Neuronal stem cell (in vitro differentiated cells): ENCODE data around the gene NUP62CL.

Experiments used
- DNase-seq: peaks from one replicate; pipeline ENCODE4 v3.0.0-alpha.2; 2013; ENCODE audit warnings: low spot score
- H2AFZ ChIP-seq: one replicate; pipeline ENCODE4 v1.6.1; 2013; ENCODE audit warnings: mild to moderate bottlenecking, low read length, inconsistent platforms
- H2AK5ac ChIP-seq: 2 replicates; pipeline ENCODE4 v1.6.1; 2013; ENCODE audit warnings: low read depth, mild to moderate bottlenecking, inconsistent platforms, low read length, moderate library complexity, mixed read lengths
- H2BK120ac ChIP-seq: 2 replicates; pipeline ENCODE4 v1.6.1; 2013; ENCODE audit warnings: low read depth, mild to moderate bottlenecking, inconsistent platforms, low read length, moderate library complexity, mixed read lengths
- H2BK12ac ChIP-seq: one replicate; pipeline ENCODE4 v1.6.1; 2013; ENCODE audit warnings: low read length, inconsistent platforms
- H2BK15ac ChIP-seq: 2 replicates; pipeline ENCODE4 v1.6.1; 2013; ENCODE audit warnings: mild to moderate bottlenecking, low read length, inconsistent platforms, mixed read lengths
- H2BK5ac ChIP-seq: one replicate; pipeline ENCODE4 v1.6.1; 2013; ENCODE audit warnings: inconsistent platforms, mild to moderate bottlenecking, low read length, moderate library complexity
- H3K14ac ChIP-seq: one replicate; pipeline ENCODE4 v1.6.1; 2013; ENCODE audit warnings: low read length, inconsistent platforms
- H3K18ac ChIP-seq: 2 replicates; pipeline ENCODE4 v1.6.1; 2013; ENCODE audit warnings: low read length, inconsistent platforms
- H3K23ac ChIP-seq: 2 replicates; pipeline ENCODE4 v1.6.1; 2013; ENCODE audit warnings: low read depth, mild to moderate bottlenecking, mixed read lengths, low read length, inconsistent platforms; ENCODE audit not compliant: poor library complexity
- H3K27ac ChIP-seq: replicated peaks from 3 replicates; pipeline ENCODE4 v1.5.1; 2013; ENCODE audit warnings: low read length, inconsistent platforms
- H3K27me3 ChIP-seq, 3 experiments: 2 replicates each; pipeline ENCODE4 v1.6.1; 2013; ENCODE audit warnings: low read length in 3 of 3, mild to moderate bottlenecking in 2 of 3, inconsistent platforms in 1 of 3, low read depth in 1 of 3, mixed read lengths in 1 of 3, moderate library complexity in 1 of 3; ENCODE audit not compliant: control insufficient read depth in 3 of 3, insufficient read depth in 3 of 3
- H3K36me3 ChIP-seq, 2 donors: replicated peaks in 1 of 2; 2 replicates each; pipeline ENCODE4 v1.6.1; 2013; ENCODE audit warnings: low read length in 2 of 2; ENCODE audit not compliant: control insufficient read depth in 2 of 2, insufficient read depth in 2 of 2
- H3K4ac ChIP-seq: 2 replicates; pipeline ENCODE4 v1.6.1; 2013; ENCODE audit warnings: inconsistent platforms, mild to moderate bottlenecking, low read length, moderate library complexity
- H3K4me1 ChIP-seq, 2 donors: 1 replicate in 1 of 2; 2 replicates in 1 of 2; pipeline ENCODE4 v1.6.1; 2013; ENCODE audit warnings: low read length in 2 of 2, low read depth in 1 of 2; ENCODE audit not compliant: control insufficient read depth in 2 of 2, insufficient read depth in 1 of 2
- H3K4me2 ChIP-seq: one replicate; pipeline ENCODE4 v1.6.1; 2013; ENCODE audit warnings: mild to moderate bottlenecking, low read length, inconsistent platforms; ENCODE audit not compliant: insufficient read depth, poor library complexity, severe bottlenecking
- H3K4me3 ChIP-seq, 2 donors: 2 replicates each; pipeline ENCODE4 v1.5.1; 2013; ENCODE audit warnings: low read length in 2 of 2, mild to moderate bottlenecking in 2 of 2, inconsistent platforms in 1 of 2, moderate library complexity in 1 of 2
- H3K79me1 ChIP-seq: one replicate; pipeline ENCODE4 v1.6.1; 2013; ENCODE audit warnings: low read depth, mild to moderate bottlenecking, inconsistent platforms, low read length, moderate library complexity
- H3K9ac ChIP-seq: one replicate; pipeline ENCODE4 v1.6.1; 2013; ENCODE audit warnings: mild to moderate bottlenecking, low read depth, low read length, inconsistent platforms; ENCODE audit not compliant: poor library complexity
- H3K9me3 ChIP-seq, 2 donors: replicated peaks in 1 of 2; 2 replicates each; pipeline versions ENCODE3 to v1.6.1; 2013; ENCODE audit warnings: low read length in 2 of 2, mild to moderate bottlenecking in 2 of 2, inconsistent platforms in 1 of 2, low read depth in 1 of 2, mixed read lengths in 1 of 2, moderate library complexity in 1 of 2; ENCODE audit not compliant: control insufficient read depth in 2 of 2, insufficient read depth in 1 of 2
- H4K8ac ChIP-seq: one replicate; pipeline ENCODE4 v1.6.1; 2013; ENCODE audit warnings: low read depth, mild to moderate bottlenecking, inconsistent platforms, low read length, moderate library complexity
- H4K91ac ChIP-seq: one replicate; pipeline ENCODE4 v1.6.1; 2013; ENCODE audit warnings: low read length, low read depth, mild to moderate bottlenecking, inconsistent platforms; ENCODE audit not compliant: poor library complexity
- WGBS, 2 donors: extraction: QIAGEN DNeasy Blood & Tissue Kit; methylation state at CpG; one replicate each; pipeline ENCODE4 v1.1.7; 2013; ENCODE audit warnings: missing lambda C conversion rate in 2 of 2, mixed read lengths in 1 of 2; ENCODE audit not compliant: insufficient read length in 2 of 2, insufficient replicate concordance in 1 of 2; ENCODE audit errors: extremely low coverage in 2 of 2; 5-methylcytosine and 5-hydroxymethylcytosine counted together

Gene NUP62CL

DNA sequence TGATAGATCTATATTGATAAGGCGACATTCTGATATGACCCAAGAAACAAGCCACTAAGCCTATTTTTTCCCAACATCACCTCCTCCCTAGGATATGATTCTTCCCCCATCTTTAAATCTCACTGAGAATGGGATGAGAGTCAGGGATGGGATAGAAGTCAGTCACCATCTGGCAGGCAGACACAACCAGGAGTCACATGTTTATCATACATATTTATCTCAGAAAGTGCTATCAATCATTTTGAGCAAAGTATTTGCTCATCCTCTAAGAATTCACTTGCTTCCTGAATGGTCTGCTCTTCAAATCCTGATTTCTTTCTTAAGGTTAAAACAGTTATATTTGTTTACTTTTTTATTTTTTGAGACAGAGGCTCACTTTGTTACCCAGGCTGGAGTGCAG, 20.5 kb upstream of the NUP62CL start:
- peaks cover 0 to 3% (median 0%) of the 10 kb centered on the region in 3 experiments for H3K27me3 ChIP-seq
- H3K9ac ChIP-seq: no peak overlapping the region
- H3K14ac ChIP-seq: no peak overlapping the region
- no peak overlapping the region for H3K4me2 ChIP-seq
- no peak overlapping the region for H3K18ac ChIP-seq
- H3K79me1 ChIP-seq: no peaks in the 10 kb centered on the region
- no peak for DNase-seq
- no peak overlapping the region for H2BK5ac ChIP-seq
- H3K23ac ChIP-seq: no peak overlapping the region
- no peak overlapping the region for H4K91ac ChIP-seq
- H2AK5ac ChIP-seq: no peak overlapping the region
- H3K4me3 ChIP-seq: no peak overlapping the region
- H2BK15ac ChIP-seq: no peak overlapping the region
- H3K4ac ChIP-seq: no peak overlapping the region
- no peak overlapping the region for H4K8ac ChIP-seq
- H3K27ac ChIP-seq: no peak overlapping the region
- no peak overlapping the region for H2BK120ac ChIP-seq
- no peaks in the 10 kb centered on the region for H3K4me1 ChIP-seq
- no peak overlapping the region for H2AFZ ChIP-seq
- no CpG with 5 or more reads among the region's 1 CpG for WGBS, 2 donors
- no peaks in the 10 kb centered on the region for H3K36me3 ChIP-seq
- no peak overlapping the region for H2BK12ac ChIP-seq
- H3K9me3 ChIP-seq: no peaks in the 10 kb centered on the region

DNA sequence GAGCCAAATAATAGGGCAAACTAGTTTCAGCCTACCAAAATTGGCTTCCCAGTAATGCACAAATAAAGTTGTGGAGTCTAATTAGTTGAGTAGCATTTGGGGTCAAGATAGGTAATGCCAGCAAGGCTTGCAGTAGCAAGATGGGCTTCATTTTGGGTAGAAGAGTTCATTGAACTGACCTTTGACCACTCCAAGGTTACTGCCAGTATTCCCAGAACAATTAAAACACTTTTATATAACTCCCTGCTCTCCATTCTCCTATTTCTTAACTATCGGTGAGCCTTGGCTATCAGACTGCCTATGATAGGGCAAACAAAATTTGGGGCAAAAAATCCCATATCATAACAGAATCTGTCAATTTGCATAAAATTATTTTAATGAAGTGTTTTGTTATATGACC, 7.2 kb upstream of the NUP62CL start:
- Histone ChIP-seq H3K9ac (no peak overlapping the region), H2AK5ac (no peak overlapping the region), H4K91ac (no peak overlapping the region), H3K4me1 (no peaks in the 10 kb centered on the region), H3K27ac (no peak overlapping the region), H3K4ac (no peak overlapping the region), H3K4me3 (no peak overlapping the region), H3K36me3 (no peaks in the 10 kb centered on the region), H2BK120ac (no peak overlapping the region), H2AFZ (no peak overlapping the region), H3K79me1 (no peaks in the 10 kb centered on the region), H2BK15ac (no peak overlapping the region), H3K9me3 (no peaks in the 10 kb centered on the region), H3K14ac (no peak overlapping the region), H3K18ac (no peak overlapping the region), H2BK5ac (no peak overlapping the region), H3K23ac (no peak overlapping the region), H2BK12ac (no peak overlapping the region), H4K8ac (no peak overlapping the region), H3K27me3 (peaks cover 0 to 9% (median 0%) of the 10 kb centered on the region in 3 experiments), H3K4me2 (no peak overlapping the region)
- DNase-seq: no peak
- no CpG with 5 or more reads among the region's 1 CpG for whole genome bisulfite sequencing, 2 donors

DNA sequence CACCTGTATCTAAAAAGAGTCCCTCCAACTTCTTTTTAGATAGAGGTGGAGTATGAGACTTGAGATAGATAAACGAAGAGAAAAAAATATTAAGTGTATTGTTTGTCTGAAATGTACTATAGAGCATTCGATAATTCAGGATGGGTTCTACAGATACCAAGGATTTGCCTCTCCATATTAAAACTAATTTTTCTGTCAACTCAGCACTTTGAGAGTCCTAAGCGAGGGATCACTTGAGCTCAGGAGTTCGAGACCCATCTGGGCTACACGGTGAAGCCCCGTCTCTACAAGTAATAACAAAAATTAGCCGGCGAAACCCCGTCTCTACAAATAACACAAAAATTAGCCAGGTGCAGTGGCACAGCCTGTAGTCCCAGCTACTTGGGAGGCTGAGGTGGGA, 1.7 kb upstream of the NUP62CL start:
- Histone ChIP-seq H2BK5ac (no peak overlapping the region), H3K27ac (no peak overlapping the region), H2BK15ac (no peak overlapping the region), H3K79me1 (no peaks in the 10 kb centered on the region), H3K4me1 (no peaks in the 10 kb centered on the region), H3K36me3 (no peaks in the 10 kb centered on the region), H3K4ac (no peak overlapping the region), H4K8ac (no peak overlapping the region), H3K27me3 (peaks cover 0 to 3% (median 0%) of the 10 kb centered on the region in 3 experiments), H3K18ac (no peak overlapping the region), H4K91ac (no peak overlapping the region), H3K4me2 (no peak overlapping the region), H2BK12ac (no peak overlapping the region), H3K14ac (no peak overlapping the region), H3K23ac (no peak overlapping the region), H2BK120ac (no peak overlapping the region), H3K9ac (no peak overlapping the region), H3K4me3 (no peak overlapping the region), H3K9me3 (no peaks in the 10 kb centered on the region), H2AFZ (no peak overlapping the region), H2AK5ac (no peak overlapping the region)
- WGBS, 2 donors: 100% methylated on average over 1 of the region's 9 CpGs; no CpG with 5 or more reads in 1 of the 2 donors
- no peak for DNase-seq

DNA sequence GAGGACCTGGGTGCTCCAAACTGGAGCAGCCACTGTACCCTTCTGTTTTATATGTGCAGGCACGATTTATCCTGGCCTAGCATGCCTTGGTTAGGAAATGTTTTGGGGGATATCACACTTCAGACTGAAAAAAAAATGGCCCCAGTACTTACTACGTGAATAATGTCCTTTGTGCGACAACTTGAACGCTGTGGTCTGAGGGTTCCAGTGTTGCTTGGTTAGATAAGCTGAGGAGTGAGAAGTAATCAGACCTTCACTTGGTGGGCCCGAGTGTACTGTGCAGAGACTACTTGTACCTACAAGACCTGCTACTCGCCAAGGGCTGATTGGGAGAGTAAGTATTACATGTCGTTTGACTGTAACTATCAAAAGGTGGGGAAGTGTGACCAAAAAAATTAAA, 856 bp upstream of the NUP62CL start:
- Histone ChIP-seq H3K23ac (no peak overlapping the region), H3K27me3 (peaks cover 0 to 1% (median 0%) of the 10 kb centered on the region in 3 experiments), H3K79me1 (no peaks in the 10 kb centered on the region), H3K4ac (no peak overlapping the region), H3K9ac (no peak overlapping the region), H3K36me3 (no peaks in the 10 kb centered on the region), H2AFZ (no peak overlapping the region), H2BK5ac (no peak overlapping the region), H3K4me2 (no peak overlapping the region), H2BK15ac (no peak overlapping the region), H3K27ac (no peak overlapping the region), H2BK120ac (no peak overlapping the region), H4K91ac (no peak overlapping the region), H2AK5ac (no peak overlapping the region), H3K9me3 (no peaks in the 10 kb centered on the region), H4K8ac (no peak overlapping the region), H2BK12ac (no peak overlapping the region), H3K4me3 (no peak overlapping the region), H3K18ac (no peak overlapping the region), H3K4me1 (no peaks in the 10 kb centered on the region), H3K14ac (no peak overlapping the region)
- WGBS, 2 donors: no CpG with 5 or more reads among the region's 7 CpGs
- no peak for DNase-seq
